Lung (tissue), 12 donors: ENCODE measurements around the gene TMEM52. TPM values are rescaled to one million over a fixed set of nuclear protein-coding genes. Genes with fewer than 3 reads are reported as not detected.

Source experiments
- ATAC-seq: fragments of 200-7000 bp; cut with Tn5 transposase; one replicate; pipeline ENCODE4 v1.9.1; 2020; ENCODE audit warnings: moderate number of reproducible peaks; ENCODE audit not compliant: insufficient read depth, low FRiP score
- DNase-seq, 3 donors: peaks; one replicate each; pipeline ENCODE4 v3.0.0-alpha.2; 2013 to 2017
- H3K27ac ChIP-seq, 2 donors: one replicate each; pipeline ENCODE4 v1.5.1; 2013; ENCODE audit warnings: mild to moderate bottlenecking in 2 of 2, moderate library complexity in 2 of 2, control low read depth in 1 of 2, inconsistent platforms in 1 of 2, low read depth in 1 of 2, low read length in 1 of 2
- H3K27me3 ChIP-seq, 3 donors: one replicate each; pipeline ENCODE4 v1.5.1; 2013; ENCODE audit warnings: low read length in 2 of 3; ENCODE audit not compliant: control insufficient read depth in 3 of 3, insufficient read depth in 3 of 3
- H3K36me3 ChIP-seq, 4 donors: one replicate each; pipeline ENCODE4 v1.5.1; 2013; ENCODE audit warnings: low read length in 4 of 4, mild to moderate bottlenecking in 1 of 4, moderate library complexity in 1 of 4; ENCODE audit not compliant: control insufficient read depth in 4 of 4, insufficient read depth in 4 of 4
- H3K4me1 ChIP-seq, 5 donors: one replicate each; pipeline ENCODE4 v1.5.1; 2013; ENCODE audit warnings: low read length in 5 of 5, mild to moderate bottlenecking in 2 of 5, moderate library complexity in 1 of 5; ENCODE audit not compliant: control insufficient read depth in 5 of 5, insufficient read depth in 5 of 5
- H3K4me3 ChIP-seq: one replicate; pipeline ENCODE4 v1.5.1; 2013; ENCODE audit warnings: mild to moderate bottlenecking, control low read depth, moderate library complexity
- H3K9ac ChIP-seq, 2 donors: one replicate each; pipeline ENCODE4 v1.5.1; 2013; ENCODE audit warnings: low read length in 2 of 2, control low read depth in 1 of 2; ENCODE audit not compliant: insufficient read depth in 1 of 2
- H3K9me3 ChIP-seq, 4 donors: one replicate each; pipeline ENCODE4 v1.5.1; 2013; ENCODE audit warnings: low read length in 3 of 4, mild to moderate bottlenecking in 1 of 4, moderate library complexity in 1 of 4; ENCODE audit not compliant: control insufficient read depth in 4 of 4, insufficient read depth in 3 of 4
- WGBS, 2 donors: extraction: QIAGEN DNeasy Blood & Tissue Kit; methylation state at CpG; one replicate each; pipeline ENCODE4 v1.1.7; 2013; 5-methylcytosine and 5-hydroxymethylcytosine counted together
- polyA plus RNA-seq, 2 donors: library from polyadenylated mRNA; stranded (reverse); fragments of 200-250 nt; gene quantifications; one replicate each; pipeline ENCODE4 v1.2.1, GENCODE V29; 2013
- total RNA-seq, 2 donors: library from RNA; depleted of rRNA in 1 of 2; stranded (reverse); fragments of >200 nt in 1 of 2; gene quantifications; one replicate each; pipeline ENCODE4 v1.2.1, GENCODE V29; 2014 to 2021
- TF ChIP-seq, protein P1 (sequence below): IDR thresholded peaks from 2 replicates; pipeline ENCODE4 v1.5.1; 2012; ENCODE audit warnings: mild to moderate bottlenecking; ENCODE audit errors: control extremely low read depth, extremely low read depth
- donor health status: control.
- donor health status: control.
- donor health status: Bipolar disorder and iron deficiency.
- donor health status: healthy.
- donor health status: DM: yes; HTN: yes; CAD: no.

Gene TMEM52
- total and polyA plus RNA-seq, 4 donors: 2.8 to 6.1 (median 3.1) TPM; not detected in 1

DNA sequence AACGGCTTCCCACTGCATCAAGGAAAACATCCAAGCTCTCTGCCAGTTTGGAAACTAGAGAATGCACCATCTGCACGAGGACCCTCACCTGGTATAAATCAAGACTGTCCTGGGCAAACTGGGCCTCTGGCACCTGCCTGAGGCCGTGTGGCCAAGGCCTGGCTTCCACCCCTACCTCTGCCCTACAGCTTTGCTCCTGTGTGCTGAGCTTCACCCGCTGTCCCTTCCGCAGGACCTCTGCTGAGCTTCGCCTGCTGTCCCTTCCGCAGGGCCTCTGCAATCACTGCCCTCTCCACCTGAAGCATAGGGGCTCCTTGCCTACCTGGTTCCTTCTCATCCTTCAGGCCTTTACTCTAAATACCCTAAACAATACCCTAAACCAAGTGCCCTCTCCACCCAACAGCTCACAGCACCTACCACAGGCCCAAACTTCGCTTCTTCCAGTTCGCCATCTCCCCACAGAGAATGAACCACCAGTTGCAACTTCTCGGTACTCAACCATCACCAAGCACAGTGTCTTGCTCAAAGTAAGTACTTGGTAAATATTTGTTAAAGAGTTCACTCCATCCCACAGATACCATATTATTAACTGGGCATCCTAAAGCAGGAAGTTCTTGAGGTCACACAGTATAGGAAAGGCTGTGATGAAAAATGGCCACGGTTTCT, 46.6 kb downstream of the TMEM52 start:
- no peaks in the 10 kb centered on the region for H3K9me3 ChIP-seq
- peaks cover 0 to 16% (median 4%) of the 10 kb centered on the region in 4 donors for H3K36me3 ChIP-seq
- H3K27me3 ChIP-seq: no peaks in the 10 kb centered on the region
- H3K27ac ChIP-seq: peak overlapping the region; percentile 41 to 45
- 84 to 87% methylated on average over 11 of the region's 11 CpGs for WGBS, 2 donors
- DNase-seq: no peak
- peaks cover 6 to 36% (median 8%) of the 10 kb centered on the region in 5 donors for H3K4me1 ChIP-seq
- no peak for ATAC-seq
- TF ChIP-seq, protein P1, sequence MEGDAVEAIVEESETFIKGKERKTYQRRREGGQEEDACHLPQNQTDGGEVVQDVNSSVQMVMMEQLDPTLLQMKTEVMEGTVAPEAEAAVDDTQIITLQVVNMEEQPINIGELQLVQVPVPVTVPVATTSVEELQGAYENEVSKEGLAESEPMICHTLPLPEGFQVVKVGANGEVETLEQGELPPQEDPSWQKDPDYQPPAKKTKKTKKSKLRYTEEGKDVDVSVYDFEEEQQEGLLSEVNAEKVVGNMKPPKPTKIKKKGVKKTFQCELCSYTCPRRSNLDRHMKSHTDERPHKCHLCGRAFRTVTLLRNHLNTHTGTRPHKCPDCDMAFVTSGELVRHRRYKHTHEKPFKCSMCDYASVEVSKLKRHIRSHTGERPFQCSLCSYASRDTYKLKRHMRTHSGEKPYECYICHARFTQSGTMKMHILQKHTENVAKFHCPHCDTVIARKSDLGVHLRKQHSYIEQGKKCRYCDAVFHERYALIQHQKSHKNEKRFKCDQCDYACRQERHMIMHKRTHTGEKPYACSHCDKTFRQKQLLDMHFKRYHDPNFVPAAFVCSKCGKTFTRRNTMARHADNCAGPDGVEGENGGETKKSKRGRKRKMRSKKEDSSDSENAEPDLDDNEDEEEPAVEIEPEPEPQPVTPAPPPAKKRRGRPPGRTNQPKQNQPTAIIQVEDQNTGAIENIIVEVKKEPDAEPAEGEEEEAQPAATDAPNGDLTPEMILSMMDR: no peak
- no peak overlapping the region for H3K4me3 ChIP-seq
- no peak overlapping the region for H3K9ac ChIP-seq

DNA sequence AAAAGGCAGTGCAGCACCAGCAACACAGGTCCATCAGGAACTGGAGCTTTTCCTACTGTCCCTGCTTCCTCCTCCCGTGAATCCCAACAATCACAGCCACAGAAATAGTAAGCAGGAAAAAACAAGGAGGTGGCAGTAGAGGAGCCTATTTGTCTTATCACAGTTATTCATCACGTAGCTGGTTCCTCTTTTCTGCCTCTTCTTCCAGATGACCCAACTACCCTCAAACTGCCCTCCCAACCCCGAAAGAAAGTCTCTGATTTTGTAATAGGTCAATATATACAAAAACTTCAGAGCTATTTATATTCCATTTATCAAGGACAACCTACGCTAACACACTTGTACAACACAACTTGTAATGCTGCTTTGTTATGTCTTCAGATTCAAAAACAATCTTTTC, 49.6 kb downstream of the TMEM52 start:
- H3K9me3 ChIP-seq: no peaks in the 10 kb centered on the region
- H3K27me3 ChIP-seq: no peaks in the 10 kb centered on the region
- H3K4me1 ChIP-seq: peaks cover 6 to 31% (median 8%) of the 10 kb centered on the region in 5 donors
- WGBS, 2 donors: 12 to 28% methylated on average over 4 of the region's 4 CpGs
- no peak for ATAC-seq
- no peak overlapping the region for H3K27ac ChIP-seq
- peaks cover 0 to 10% (median 0%) of the 10 kb centered on the region in 4 donors for H3K36me3 ChIP-seq
- no peak for DNase-seq
- no peak overlapping the region for H3K9ac ChIP-seq
- TF ChIP-seq, protein P1: no peak
- H3K4me3 ChIP-seq: no peak overlapping the region

Other genes starting within 250 kb of the TMEM52 start
- gene SLC35E2B, start 226.5 kb downstream of the TMEM52 start, total RNA-seq: 10 to 100 TPM; 41.0 to 45.9 TPM
- 10 to 100 TPM; 19.1 to 20.8 TPM for gene SLC35E2B, start 226.5 kb downstream of the TMEM52 start, polyA plus RNA-seq
- gene CDK11A, start 194.9 kb downstream of the TMEM52 start, total RNA-seq: 10 to 100 TPM; 16.5 to 45.1 TPM
- 10 to 100 TPM; 19.9 to 34.7 TPM for gene CDK11A, start 194.9 kb downstream of the TMEM52 start, polyA plus RNA-seq
- gene NADK, start 140.8 kb downstream of the TMEM52 start, total RNA-seq: 100 to 1,000 TPM in 1 of 2 donors, 10 to 100 TPM in 1; 53.2 to 121 TPM
- gene NADK, start 140.8 kb downstream of the TMEM52 start, polyA plus RNA-seq: 100 to 1,000 TPM in 1 of 2 donors, 10 to 100 TPM in 1; 56.0 to 144 TPM
- gene GNB1, start 28.2 kb downstream of the TMEM52 start, total RNA-seq: 100 to 1,000 TPM; 160 to 338 TPM
- 100 to 1,000 TPM; 114 to 222 TPM for gene GNB1, start 28.2 kb downstream of the TMEM52 start, polyA plus RNA-seq
- under 1 TPM; 0.17 to 0.55 TPM for gene CALML6, start 4.0 kb downstream of the TMEM52 start, total RNA-seq
- under 1 TPM; 0.11 to 0.51 TPM for gene CALML6, start 4.0 kb downstream of the TMEM52 start, polyA plus RNA-seq
- 10 to 100 TPM in 1 of 2 donors, 1 to 10 TPM in 1; 7.3 to 20.8 TPM for gene CFAP74, start 84.5 kb upstream of the TMEM52 start, total RNA-seq
- gene CFAP74, start 84.5 kb upstream of the TMEM52 start, polyA plus RNA-seq: 1 to 10 TPM; 3.1 to 3.2 TPM
- gene GABRD, start 100.1 kb upstream of the TMEM52 start, total RNA-seq: 1 to 10 TPM in 1 of 2 donors, under 1 TPM in 1; 0.74 to 6.8 TPM
- gene GABRD, start 100.1 kb upstream of the TMEM52 start, polyA plus RNA-seq: 1 to 10 TPM in 1 of 2 donors, under 1 TPM in 1; 0.41 to 2.9 TPM
- gene PRKCZ, start 131.1 kb upstream of the TMEM52 start, total RNA-seq: 100 to 1,000 TPM; 100 to 149 TPM
- 100 to 1,000 TPM in 1 of 2 donors, 10 to 100 TPM in 1; 55.2 to 133 TPM for gene PRKCZ, start 131.1 kb upstream of the TMEM52 start, polyA plus RNA-seq